HG02623 (cell line): ENCODE results near the gene IL7R.
"Not testable (repeated sequence)": the region's sequence is repeated elsewhere in the genome, so short reads cannot be mapped to it uniquely, and the experiment has no call there.

Source experiments
- ATAC-seq: cut with Tn5 transposase; IDR thresholded peaks from one replicate; pipeline ENCODE4 v1.9.1; 2021; ENCODE audit warnings: moderate library complexity; ENCODE audit not compliant: unreplicated experiment

Gene IL7R

GRCh38 chr5:35838370-35839042 lies 18.2 kb upstream of the IL7R start:
- ATAC-seq: no peak

GRCh38 chr5:35842856-35843255 lies 13.8 kb upstream of the IL7R start:
- ATAC-seq: no peak

GRCh38 chr5:35845508-35845907 lies 11.2 kb upstream of the IL7R start:
- ATAC-seq: not testable (repeated sequence)

DNA sequence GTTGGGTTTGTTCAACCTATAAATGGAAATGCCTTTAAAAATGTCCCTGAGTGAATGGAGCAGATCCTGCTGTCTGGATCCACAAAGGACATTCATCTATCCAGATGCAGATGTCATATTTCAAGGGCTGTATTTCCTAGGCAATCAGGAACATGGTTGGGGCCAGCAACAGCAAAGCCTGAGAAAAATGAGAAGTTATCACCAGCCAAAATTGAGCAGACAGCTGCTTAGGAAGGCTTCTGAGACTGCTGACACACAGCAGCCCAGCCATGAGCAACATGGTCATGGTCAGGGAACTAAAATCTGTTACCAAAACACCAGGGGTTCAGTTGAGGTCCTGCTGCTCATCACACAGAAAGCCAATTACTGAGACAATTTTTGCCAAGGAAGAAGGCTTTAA lies 9.2 kb upstream of the IL7R start:
- no peak for ATAC-seq

DNA sequence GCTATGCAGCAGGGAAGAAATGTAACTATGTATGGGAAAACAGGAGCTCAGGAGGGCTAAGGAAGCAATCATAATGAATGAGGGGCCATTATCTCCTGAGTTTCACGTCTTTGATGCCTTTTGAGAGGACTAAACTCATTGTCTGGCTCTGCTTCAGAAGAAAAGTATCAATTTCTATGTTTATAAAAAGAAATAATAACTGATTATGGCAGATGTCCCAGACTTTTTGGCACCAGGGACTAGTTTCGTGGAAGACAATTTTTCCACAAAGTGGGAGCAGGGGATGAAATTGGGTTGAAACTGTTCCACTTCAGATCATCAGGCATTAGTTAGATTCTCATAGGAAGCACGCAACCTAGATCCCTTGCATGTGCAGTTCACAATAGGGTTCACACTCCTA lies 8.7 kb upstream of the IL7R start:
- no peak for ATAC-seq

DNA sequence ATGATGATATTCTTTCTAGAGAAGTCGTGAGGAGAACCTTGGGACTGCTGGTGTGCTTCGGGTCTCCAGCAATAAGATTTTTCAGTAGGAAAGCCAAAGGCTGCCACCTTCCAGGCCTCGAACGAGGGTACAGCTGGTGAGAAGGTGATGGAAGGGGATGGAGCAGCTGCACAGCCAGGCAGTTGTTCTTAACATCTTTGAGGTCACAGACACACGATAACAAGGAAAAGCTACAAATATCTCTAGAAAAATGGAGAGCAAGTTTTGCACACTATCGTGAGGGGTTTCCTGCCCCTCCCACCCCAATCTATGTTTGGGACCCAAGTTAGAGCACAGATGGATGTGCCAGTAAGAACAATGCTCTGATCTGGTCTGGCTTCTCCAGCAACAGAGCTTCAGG lies 6.8 kb upstream of the IL7R start:
- ATAC-seq: no peak

DNA sequence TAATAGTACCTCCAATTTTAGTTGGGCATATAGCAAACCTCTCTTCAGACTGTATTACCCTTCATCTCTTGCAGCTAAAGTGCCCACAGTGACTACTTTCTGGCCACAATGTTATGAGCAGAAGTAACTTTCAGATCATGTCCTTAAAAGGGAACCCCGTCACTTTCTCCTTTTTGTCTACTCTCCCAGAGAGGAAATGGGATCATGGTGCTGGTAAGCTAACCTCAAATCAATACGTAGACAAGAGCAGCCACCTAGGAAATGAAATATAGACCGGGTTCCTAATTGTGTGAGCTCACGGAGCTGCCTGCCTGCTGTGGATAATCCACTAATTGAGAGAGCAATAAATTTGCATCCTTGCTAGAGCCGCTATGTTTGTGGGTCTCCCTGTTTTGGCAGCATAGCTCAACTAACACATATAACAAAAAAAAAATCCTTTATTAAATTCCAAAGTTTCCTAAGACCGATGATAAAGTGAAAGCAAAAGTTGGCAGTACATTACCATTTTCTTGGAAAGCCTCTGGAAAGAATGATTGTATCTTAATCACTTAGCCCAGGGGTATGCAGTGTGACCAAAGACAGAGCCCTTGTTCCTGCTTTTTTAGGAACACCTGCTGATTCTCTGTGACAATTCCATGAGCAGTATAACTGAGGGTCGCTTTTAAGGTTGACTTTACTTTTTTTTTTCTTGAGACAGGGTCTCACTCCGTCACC lies 5.6 kb upstream of the IL7R start:
- ATAC-seq: no peak

DNA sequence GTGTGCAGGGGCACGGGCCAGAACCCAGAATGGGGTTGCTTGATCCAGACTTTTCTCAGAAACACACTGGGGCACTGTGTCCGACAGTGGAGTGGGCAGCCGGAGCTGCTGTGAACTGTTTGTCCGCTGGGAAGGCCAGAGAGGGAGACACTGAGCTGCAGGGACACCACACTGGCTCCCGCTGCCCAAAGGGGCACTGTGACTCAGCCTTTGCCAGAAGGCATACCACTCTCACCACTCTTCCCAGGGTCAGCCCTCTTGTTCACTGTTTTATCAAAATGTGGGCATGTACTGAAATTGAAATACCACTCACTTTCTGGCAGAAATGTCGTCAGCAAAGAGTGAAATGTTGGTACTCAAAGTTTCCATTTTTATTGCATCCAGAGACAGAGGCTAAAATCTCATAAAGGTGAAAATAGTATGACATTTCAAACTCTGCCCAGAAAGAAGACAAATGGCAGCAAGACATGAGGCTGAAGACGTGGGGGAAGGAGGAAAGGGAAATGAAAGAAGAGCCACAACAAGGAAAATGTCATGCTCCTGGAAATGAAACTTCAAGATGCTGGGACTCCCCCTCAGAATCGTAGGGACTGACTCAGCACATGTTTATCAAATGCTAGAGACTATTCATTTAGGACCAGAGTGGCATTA lies 4.5 kb upstream of the IL7R start:
- ATAC-seq: no peak

DNA sequence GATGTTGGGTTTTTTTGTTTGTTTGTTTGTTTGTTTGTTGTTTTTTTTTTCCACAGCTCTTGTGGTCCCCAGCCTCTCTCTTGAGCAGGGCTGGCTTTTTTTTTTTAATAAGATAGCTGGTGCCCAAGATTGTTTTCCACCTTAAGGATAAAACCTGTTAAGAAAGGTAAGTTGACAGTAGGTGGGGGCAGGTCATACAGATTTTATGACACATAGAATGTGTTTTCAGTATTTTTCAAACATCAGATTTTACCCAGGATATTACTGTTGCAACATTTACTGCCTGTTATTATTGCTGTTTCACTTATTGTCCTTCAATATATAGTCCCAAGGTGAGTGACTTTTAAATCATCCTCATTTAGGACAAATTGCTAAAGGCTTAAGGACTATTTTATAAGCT lies 3.9 kb upstream of the IL7R start:
- no peak for ATAC-seq

GRCh38 chr5:35853631-35854030 lies 3.1 kb upstream of the IL7R start:
- no peak for ATAC-seq

- no peak for ATAC-seq
These were observed 2.4 kb upstream of the IL7R start for GRCh38 chr5:35854248-35854647.

GRCh38 chr5:35855187-35855586 lies 1.5 kb upstream of the IL7R start:
- ATAC-seq: no peak

- ATAC-seq: not testable (repeated sequence)
These were observed 416 bp upstream of the IL7R start for GRCh38 chr5:35856186-35856764.

DNA sequence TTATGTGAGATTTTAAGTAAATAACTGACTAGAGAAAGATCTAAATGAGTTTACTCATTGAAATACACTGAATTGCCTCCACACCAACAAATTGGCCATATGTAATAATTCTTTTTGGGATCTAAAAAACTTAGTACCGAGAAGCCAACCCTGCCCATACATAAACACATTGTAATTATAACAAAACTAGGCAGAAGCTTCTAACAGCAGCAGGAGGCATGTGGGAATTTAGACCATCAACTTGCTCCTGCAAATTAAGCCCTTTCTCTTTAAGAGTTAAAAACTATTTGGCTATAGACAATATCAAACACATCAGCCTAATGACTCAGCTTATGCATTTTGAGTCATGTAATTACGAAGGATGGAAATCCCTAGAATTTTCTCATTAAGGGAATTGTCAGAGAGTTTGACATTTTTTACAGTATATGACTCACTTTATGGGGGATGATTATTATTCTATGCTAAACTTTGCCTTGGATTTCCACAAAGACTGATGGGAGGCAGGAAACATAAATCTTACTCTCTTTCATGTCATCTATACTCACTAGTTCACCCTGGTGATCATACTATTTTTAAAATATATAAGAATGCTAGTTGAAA lies 1.0 kb downstream of the IL7R start:
- ATAC-seq: no peak

DNA sequence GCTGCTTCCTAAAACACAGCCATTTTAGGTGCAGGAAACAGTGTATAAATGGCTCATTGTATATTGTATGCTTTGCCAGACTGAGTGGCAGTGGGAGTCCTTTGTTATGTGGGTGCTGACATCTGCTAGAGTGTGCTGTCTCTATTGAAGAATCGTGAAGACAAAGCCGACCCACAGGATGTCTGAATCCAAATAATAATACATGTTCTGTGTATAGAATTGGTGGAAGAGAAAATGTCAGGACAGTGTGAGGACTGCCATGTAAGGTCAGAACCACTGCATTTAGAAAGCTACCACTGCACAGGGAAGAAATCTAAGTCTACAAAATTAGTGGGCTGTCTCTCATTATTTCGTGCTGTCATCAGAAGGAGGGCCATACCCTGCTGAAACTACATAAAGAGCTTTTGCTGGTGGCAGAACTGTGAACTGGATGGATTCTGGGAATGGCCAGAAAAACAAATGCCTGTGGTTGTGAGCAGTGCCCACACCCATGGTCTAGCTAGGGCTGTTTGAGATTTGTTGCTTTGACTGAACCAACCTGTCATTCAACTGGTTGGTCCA lies 2.5 kb downstream of the IL7R start:
- ATAC-seq: no peak

- no peak for ATAC-seq
These were observed 4.0 kb downstream of the IL7R start for GRCh38 chr5:35860686-35861085.

DNA sequence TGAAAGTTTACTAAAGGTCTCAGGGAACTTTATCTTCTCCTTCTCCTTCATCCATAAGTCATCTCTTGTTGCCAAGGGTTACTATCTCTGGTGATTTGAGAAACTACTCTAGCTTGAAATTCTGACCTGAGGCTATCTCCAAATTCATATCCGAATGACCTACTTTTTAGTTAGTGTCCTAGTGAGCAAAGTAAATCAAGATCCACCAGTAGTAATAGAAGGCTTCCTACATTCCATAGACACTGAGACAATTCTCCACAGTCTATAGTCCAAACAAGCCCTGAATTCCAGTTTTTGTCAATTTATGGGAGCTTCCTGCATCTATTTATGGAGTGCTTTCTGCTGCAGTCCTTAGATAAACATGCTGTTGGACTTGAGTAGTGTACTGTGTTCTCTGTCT lies 5.0 kb downstream of the IL7R start:
- ATAC-seq: no peak

DNA sequence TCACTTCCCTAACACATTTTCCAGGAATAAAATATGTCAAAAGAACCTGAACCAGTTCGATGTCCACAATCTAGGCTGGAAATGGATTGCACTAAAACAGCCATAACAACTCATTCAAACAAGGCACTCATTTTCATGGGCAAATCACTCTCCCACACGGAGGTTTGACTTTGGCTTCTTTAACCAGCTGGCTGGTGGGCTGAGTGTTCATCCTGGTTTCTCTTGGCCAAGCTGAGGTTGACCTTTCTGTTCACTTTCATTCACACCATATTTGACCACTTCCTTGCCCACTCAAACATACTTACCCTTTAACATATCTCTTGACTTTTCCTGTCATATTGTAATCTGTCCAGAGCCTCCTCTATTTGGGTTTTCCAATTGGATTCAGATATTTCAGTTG lies 5.4 kb downstream of the IL7R start:
- no peak for ATAC-seq

- no peak for ATAC-seq
These were observed 6.5 kb downstream of the IL7R start for GRCh38 chr5:35863159-35863558.

- no peak for ATAC-seq
These were observed 11.3 kb downstream of the IL7R start for GRCh38 chr5:35867998-35868397.

- no peak for ATAC-seq
These were observed 13.1 kb downstream of the IL7R start for GRCh38 chr5:35869685-35870277.
